GM18870 (cell line): ENCODE measurements around the gene DCST2.
"Not testable (repeated sequence)": the region's sequence is repeated elsewhere in the genome, so short reads cannot be mapped to it uniquely, and the experiment has no call there.

Source experiments
- ATAC-seq: cut with Tn5 transposase; IDR thresholded peaks from one replicate; pipeline ENCODE4 v1.9.1; 2021; ENCODE audit warnings: moderate library complexity; ENCODE audit not compliant: unreplicated experiment

The DCST2 gene

DNA sequence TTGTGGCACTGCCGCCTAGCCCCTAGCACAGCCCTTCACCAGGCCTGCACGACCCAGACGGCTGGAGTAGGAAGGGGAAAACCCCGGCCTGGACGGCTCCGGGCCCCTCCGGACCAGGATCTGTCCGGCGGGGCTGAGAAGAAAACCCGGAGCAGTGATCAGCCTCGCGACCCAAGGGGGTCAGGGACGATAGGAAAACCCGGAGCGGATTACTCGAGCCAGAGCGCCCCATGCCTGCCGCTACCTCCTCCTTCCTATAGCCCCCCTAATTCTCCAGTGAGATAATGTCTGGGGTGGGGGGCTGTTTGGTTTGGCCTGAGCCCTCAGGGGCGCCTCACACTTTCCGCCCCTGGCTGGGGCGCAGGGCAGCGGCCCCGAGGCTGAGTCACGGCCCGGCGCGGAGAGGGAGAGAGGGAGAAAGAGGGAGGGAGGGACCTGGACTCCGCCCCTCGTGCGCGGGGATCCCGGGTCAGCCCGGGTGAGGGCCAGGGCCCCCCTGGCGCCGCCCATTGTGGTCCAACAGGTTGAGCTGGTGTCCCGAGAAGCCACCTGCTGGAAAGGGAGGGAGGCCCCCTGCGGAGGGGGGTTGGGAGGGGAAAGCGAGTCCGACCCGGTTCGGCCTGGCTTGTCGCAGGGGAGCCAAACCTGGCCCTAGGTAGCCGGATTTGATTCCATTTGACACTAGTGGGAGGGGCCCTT is 32.7 kb downstream of the DCST2 start:
- no peak for ATAC-seq

DNA sequence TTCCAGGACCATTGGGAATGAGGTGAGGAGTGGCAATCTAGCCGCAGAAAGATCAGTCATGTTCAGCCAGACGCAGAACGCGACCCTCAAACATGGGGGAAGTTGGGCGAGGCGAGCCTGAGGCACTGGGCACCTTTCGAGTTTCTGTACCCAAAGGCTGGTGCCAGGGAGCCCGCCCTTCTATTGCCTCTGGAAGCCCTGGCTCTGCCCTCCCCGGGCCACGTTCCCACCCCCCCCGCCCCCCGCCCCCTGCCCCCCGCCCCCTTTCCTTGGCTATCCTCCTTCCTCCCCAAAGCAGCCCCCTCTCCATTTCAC is 33.2 kb downstream of the DCST2 start:
- ATAC-seq = no peak

DNA sequence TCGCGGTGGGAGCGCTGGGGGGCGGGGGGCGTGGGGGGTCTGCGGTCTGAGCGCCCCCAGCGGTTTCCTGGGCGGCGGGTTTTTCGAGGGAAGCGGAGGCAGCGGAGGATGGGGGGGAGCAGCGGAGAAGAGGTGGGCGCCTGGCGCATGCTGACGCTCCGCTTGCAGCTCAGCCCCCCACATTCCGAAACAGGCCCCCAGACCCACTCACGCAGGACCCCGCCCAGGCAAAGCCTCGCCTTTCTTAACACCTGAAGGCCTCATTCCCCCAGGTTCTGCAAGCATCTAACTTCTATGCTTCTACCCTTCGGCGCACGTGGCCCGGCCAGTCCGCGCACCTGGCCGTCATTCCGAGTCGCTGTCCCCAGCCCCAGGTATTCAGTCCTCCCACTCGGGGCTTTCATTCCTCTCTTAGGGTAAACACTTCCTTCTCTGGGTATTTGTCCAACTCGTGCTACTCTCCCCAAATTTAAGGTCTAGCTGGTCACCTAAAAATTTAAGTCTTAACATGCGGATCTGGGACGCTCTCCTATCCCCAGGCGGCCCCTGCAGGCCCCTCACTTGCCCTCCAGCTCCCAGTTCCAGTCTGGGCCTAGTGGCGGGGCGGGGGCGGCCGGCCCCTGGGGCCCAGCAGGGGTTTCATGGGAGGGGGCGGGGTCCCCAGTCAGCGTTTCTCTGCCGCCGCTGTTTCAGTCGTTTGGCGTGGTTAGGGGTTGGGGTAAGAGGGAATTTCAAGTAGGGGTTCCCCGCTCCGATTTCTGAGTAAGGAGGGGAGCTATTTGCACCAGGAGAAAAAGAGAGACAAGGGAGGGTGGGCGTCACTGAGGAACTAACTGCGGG is 33.8 kb downstream of the DCST2 start:
- ATAC-seq = no peak

DNA sequence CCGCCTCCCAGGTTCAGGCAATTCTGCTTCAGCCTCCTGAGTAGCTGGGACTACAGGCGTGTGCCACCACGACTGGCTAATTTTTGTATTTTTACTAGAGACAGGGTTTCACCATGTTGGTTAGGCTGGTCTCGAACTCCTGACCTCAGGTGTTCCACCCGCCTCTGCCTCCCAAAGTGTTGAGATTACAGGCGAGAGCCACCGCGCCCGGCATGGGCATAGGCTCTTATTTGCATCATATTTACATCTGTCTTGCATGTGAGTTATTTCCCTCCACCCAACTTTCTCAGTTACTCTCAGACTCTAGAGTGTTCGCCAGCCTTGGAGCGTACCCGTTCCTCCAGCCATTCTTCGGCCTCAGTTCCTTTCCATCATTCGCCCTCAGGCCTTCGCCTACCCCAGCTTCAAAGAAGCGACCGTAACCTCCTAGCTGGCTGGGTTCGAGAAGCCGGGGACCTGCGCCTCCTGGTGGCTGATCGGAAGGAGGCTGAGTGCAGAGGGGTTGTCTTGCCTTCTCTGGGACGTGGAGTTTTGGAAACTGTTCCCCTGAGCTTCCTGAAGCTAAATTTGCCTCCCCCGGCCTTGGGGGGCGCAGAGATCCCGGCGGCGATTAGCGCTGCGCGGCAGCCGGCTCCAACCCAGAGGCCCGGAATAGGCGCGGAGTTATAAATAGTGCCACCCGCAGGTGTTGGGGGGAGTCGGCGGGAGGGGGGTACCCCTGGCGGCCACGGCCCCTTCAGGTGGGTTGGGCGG is 34.6 kb downstream of the DCST2 start:
- ATAC-seq = no peak

DNA sequence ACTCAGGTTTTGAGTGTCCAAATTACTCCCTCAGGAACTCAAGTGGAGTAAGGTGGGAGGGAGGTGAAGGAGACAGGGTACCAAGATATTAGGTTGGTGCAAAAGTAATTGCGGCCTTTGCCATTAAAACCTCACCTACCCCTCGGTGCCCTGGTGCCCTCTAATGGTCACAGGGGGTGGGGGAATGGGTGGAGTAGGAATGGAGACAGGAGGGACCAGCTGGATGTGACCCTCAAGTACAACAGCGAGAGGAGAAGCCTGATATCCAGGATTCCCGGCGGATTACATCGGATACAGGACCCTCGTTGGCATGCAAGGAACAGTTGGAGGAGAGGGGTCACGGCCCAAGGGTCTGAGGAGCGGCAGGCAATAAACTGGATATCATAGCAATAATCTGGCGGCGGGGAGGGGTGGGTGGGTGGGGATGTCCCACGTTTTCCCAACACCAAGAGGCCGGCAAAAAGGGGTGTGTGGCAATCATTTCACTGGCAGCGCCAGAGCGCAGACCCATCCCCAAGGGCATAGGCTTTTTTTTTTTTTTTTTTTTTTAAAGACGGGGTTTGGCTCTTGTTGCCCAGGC is 35.3 kb downstream of the DCST2 start:
- ATAC-seq = no peak

DNA sequence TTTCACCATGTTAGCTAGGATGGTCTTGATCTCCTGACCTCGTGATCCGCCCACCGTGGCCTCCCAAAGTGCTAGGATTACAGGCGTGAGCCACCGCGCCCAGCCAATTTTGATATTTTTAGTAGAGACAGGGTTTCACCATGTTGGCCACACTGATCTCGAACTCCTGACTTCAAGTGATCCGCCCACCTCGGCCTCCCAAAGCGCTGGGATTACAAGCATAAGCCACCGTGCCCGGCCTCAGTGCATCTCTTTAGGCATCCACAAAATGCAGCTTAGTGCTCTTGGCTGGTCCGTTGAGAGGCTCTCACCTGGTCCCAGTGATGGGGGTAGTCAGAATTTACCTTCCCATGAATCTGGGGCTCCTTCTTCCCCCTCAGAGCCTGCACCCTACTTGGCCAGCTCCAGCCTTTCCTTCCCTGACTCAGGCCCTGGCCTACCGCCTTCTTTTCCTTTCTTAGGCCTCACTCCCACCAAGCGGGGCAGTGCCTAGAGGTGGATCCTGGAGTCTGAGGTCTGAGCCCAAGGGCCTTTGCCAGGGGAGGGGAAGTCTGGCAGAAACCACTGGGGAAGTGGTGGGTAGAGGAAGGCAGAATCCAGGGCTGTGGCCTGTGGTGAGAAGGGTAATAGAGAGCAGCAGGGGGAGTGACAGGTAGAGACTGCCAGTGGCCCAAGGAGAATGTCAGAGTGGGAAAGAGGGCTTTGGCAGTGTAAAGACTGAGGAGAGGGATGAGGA is 36.4 kb downstream of the DCST2 start:
- no peak for ATAC-seq

DNA sequence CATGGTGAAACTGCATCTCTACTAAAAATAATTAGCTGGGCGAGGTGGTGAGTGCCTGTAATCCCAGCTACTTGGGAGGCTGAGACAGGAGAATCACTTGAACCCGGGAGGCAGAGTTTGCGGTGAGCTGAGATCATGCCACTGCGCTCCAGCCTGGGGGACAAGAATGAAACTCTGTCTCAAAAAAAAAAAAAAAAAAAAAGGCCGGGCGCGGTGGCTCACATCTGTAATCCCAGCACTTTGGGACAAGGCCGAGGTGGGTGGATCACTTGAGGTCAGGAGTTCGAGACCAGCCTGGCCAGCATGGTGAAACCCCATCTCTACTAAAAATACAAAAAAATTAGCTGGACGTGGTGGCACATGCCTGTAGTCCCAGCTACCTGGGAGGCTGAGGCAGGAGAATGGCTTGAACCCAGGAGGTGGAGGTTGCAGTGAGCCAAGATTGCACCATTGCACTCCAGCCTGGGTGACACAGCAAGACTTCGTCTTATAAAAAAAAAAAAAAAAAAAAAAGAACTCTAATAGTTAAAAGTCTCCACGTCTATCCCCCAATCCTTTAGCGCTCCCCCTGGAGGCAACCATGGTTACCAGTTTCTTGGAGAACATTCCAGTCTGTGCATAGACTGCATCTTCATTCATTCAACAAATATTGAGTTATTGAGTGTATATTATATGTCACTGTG is 38.1 kb downstream of the DCST2 start:
- ATAC-seq = not testable (repeated sequence)

DNA sequence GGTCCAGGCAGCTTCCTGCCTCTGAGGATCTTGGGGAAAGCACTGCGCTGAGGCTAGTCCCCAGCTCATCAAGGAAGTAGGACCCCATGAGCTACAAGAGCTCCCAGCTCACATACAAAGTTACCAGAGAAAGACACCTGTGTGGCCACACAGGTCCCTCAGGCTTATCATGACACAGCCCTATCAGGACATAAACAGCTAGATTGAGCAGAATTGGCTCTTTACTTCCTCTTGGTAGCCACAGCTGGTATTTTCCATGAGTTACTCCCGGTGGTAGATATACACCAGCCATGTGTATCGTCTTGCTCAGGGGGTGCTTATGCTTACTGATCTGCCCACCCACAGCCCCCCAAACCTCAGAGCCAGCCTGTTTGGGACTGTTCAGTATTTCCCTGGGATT is 39.0 kb downstream of the DCST2 start:
- no peak for ATAC-seq

DNA sequence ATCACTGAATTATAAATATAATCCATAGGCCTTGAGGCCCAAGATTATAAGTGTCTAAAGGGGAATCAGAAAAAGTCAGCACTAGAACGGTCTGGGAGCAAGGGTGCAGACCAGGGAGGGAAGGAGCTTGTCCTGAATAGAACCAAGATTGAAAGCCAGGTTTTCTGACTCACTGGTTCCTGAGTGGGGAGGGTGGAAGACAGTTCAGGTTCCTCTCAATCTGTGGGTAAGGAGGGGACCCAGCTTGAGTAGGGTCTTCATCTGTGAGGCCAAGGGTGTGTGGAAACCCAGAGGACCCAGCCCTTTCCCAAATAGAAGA is 39.4 kb downstream of the DCST2 start:
- no peak for ATAC-seq

DNA sequence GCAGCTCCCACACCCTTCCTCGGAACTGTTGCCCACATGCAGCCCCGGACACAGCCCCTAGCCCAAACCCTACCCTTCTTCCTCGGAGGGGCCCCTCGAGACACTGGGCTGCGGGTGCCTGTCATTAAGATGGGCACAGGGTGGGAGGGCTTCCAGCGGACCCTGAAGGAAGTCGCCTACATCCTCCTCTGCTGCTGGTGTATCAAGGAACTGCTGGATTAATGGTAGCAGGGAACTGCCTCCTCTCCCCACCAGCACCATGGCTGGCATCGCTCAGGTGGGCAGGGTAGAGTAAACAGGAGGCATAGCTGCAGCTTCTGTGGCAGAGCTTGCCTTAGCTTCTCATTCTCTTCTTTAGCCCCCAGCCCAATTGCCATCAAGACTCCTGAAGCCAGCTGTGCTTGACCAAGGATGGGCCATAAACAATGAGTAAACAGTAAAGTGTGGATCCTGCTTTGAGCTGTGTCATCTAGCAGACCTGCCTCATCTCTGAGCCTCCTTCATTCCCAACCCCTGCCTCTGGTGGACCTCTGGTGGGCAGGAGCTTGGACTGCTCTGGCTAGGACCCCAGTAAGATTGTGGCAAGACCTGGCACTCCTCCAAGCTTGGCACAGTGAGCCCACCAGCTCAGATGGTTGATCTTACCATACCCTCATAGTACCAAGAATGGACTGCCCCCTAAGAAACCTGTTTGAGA is 39.9 kb downstream of the DCST2 start, which contains the start of gene LENEP:
TSS of gene LENEP (plus strand) at position 15 of the 697 bp plus-strand sequence. CDS start at position 37, 22 bp downstream.
- ATAC-seq = no peak

DNA sequence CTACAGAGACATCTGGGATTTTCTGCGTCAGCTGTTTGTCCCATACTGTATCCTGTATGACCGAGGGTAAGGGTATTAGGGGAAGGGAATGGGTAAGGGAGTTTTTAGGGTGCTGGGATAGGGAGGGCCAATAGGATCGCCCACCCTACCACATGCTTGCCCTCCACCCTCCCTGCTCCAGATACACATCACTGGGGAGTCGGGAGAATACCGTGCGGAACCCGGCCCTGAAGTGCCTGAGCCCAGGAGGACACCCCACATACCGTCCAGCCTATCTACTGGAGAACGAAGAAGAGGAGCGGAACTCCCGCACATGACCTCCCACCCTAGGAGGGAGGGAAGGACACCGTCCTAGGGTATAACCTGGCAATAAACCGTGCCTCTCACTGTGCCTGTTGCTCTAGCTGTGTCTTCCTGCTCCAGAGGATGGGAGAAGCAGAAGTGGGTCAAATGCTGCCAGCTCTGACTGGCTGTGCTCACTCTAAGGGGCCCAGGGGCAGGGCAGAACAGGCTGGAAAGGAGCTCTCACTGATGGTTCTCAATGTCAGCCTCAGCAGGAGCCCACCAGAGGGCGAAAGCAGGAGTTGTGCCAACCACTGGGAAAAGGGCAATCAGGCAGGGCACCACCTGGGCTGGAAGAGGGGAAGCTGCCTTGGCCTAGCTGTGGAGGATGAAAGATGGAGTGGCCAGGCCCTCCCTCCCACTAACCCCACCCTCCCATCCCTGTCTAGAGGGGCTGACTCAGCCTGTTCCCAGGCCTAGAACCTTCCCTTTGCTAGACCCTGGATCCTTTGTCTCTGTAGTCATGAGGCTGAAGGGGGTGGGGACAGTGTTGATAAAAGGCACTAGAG is 40.6 kb downstream of the DCST2 start:
- no peak for ATAC-seq

DNA sequence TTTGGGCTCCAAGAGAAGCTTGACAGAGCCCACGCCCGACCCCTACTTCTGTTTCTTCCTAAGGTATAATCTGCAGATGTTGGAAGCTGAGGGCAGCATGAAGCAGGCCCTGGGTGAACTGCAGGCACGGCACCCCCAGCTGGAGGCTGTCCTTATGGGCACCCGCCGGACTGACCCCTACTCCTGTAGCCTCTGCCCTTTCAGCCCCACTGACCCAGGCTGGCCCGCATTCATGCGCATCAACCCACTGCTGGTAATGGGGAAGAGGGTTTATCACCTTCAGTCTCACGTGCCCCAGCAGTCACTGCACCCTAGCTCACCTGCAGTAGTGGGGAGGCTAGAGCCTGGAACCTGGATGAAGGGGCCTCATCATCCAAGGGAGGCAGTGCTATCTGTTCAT is 43.3 kb downstream of the DCST2 start:
- ATAC-seq = no peak

DNA sequence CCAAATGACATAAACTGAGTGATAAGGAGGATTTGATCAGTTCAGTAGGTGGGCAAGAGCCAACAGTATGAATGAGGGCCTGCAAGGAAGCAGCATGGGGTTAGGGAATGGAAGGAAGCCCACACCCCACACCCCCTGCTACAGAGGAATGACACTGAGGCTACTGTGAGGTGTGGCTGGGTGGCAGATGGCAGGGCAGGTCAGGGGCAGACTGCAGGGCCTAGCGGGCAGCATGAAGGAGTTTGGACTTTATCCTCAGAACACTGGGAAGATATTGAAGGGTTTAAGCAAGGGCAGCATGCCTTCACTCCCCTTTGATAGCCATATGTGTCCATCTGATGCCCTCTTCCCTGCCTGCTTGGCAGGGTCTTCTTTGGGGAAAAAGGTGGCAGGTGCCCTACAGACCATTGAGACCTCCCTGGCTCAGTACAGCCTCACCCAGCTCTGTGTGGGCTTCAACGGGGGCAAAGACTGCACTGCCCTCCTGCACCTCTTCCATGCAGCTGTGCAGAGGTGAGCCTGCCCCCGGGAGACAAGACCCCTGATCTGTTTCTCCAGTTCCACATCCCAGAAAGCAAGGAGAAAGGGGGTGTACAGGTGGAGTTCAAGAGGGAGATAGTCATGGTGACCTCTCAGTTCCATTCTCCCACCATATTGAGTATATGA is 44.3 kb downstream of the DCST2 start:
- ATAC-seq = no peak

DNA sequence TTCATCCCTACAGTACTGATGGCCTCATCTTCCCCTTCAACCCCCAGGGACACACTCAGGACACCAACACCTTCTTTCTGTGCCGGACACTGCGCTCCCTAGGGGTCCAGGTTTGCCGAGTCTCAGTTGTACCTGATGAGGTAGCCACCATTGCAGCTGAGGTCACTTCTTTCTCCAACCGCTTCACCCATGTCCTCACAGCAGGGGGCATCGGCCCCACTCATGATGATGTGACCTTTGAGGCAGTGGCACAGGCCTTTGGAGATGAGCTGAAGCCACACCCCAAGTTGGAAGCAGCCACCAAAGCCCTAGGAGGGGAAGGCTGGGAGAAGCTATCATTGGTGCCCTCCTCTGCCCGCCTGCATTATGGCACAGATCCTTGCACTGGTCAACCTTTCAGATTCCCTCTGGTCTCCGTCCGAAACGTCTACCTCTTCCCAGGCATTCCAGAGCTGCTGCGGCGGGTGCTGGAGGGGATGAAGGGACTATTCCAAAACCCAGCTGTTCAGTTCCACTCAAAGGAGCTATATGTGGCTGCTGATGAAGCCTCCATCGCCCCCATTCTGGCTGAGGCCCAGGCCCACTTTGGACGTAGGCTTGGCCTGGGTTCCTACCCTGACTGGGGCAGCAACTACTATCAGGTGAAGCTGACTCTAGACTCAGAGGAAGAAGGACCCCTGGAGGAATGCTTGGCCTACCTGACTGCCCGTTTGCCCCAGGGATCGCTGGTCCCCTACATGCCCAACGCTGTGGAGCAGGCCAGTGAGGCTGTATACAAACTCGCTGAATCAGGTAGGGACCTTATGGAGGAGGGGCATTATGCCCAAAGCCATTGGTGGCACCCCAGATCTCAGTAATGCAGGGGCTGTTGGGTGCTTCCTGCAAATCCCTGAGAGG is 45.3 kb downstream of the DCST2 start:
- ATAC-seq = no peak

DNA sequence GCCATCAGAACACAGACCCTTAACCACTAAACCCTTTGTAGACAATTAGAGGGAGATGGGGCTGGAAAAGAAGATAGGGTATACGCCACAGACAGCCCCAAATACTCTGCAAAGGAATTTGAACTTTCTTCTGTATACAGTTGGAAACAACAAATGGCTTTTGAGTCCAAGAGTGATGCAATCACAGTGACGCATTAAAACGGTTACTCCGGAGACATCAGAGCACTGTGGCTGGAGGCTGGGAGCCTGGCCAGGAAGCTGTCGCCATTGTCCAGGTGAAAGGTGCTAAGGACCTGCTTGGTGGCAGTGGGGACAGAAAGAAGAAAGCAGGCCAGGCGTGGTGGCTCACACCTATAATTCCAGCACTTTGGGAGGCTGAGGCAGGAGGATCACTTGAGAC is 46.3 kb downstream of the DCST2 start:
- ATAC-seq = no peak

DNA sequence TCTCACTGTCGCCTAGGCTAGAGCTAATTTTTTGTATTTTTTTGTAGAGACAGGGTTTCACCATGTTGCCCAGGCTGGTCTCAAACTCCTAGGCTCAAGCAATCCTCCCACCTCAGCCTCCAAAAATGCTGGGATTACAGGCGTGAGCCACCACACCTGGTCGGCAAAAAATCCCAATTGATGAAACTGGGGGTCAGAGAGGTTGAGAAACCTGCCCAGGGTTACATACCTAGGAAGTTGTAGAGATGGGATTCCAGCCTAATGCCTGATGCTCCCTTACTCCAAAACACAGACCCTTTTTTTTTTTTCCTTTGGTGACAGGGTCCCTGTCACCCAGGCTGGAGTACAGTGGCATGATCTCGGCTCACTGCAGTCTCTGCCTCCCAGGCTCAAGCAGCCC is 46.8 kb downstream of the DCST2 start:
- ATAC-seq = not testable (repeated sequence)

DNA sequence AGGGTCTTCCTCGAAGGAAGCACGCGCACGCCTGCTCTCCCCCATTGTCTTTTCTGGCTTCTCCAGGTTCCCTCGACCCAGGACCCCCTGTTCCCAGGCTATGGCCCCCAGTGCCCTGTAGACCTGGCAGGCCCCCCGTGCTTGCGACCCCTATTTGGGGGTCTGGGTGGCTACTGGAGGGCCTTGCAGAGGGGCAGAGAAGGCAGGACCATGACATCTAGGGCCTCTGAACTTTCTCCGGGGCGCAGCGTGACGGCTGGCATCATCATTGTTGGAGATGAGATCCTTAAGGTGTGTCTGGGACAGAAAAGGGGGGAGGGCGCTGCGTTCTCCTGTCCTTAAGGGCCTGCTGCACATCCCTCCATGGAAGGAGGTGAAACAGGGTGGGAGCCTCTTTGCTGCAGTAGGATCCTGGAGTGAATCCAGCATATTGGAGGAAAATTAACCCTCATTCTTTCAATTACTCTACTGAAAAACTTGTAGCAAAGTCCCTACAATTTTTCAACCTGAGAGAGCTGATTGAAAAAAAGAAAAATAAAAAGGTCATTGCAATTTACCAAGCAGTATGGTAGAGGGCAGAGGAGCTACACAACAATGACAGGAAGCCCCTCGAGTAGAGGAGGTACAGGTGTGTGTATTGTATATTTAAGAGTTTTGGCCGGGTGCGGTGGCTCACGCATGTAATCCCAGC is 49.7 kb downstream of the DCST2 start:
- ATAC-seq = no peak
